SW480 (cell line): ENCODE measurements around the gene ITGAE.
"Not testable (repeated sequence)": the region's sequence is repeated elsewhere in the genome, so short reads cannot be mapped to it uniquely, and the experiment has no call there.

Experiments used
- DNase-seq: peaks from one replicate; pipeline ENCODE4 v3.0.0-alpha.2; 2016; ENCODE audit warnings: low spot score

ITGAE gene

GRCh38 chr17:3761036-3761917, 39.7 kb downstream of the ITGAE start:
- DNase-seq = no peak

DNA sequence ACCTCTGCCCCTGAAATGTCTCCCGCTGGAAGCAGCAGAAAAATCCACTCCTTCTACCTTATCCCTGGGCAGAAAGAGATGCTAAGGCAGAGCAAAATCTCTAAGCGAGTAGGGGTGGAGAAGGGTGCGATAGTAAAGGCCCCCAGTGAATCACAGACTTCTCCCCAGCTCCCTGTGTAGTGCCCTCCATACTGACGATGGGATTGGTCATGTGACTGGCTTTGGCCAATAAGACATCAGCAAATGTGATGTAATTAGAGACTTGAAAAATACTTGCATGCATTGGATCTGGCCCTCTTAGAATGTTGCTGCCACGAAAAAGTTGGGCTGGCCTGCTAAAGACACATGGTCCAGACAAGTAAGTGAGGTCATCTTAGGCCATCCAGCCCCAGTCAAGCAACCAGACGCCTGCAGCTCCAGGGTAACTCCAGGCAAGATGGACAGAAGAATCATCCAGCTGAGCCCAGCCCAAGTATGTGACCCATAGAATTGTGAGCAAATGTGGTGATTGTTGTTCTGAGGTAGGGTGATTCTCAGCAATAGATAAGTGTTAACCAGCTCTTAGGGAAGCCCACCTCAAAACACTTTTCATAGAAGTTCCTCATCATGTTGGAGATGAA, 41.3 kb downstream of the ITGAE start:
- no peak for DNase-seq

- peak; percentile 25 for DNase-seq
These were observed 45.5 kb downstream of the ITGAE start for GRCh38 chr17:3755335-3756030.

GRCh38 chr17:3754458-3755334, 46.3 kb downstream of the ITGAE start:
- DNase-seq = peak; percentile 97

GRCh38 chr17:3754066-3754457, 46.9 kb downstream of the ITGAE start:
- no peak for DNase-seq

GRCh38 chr17:3753624-3754023, 47.4 kb downstream of the ITGAE start:
- no peak for DNase-seq

- DNase-seq = no peak
These were observed 49.2 kb downstream of the ITGAE start for GRCh38 chr17:3751836-3752235.

DNA sequence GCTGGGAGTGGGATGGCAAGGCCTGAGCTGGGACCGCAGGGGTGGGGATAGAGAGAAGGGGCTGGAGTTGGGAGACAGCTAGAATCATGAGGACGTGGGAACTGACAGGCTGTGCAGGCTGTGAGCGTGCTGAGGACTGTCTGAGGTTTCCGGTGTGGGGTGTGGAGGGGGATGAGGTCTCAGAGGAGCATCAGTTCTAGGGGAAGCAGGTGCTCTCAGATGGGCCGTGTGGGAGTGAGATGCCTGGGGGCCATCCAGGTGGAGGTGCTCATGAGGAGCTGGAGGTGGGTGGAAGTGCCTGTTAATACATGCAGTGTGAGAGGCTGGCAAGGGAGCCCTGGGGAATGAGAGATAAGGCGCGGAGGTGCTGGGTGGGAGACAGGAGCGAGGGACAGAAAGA, 50.1 kb downstream of the ITGAE start:
- no peak for DNase-seq

GRCh38 chr17:3750296-3750695, 50.7 kb downstream of the ITGAE start:
- no peak for DNase-seq

GRCh38 chr17:3748576-3748975, 52.4 kb downstream of the ITGAE start:
- no peak for DNase-seq

- no peak for DNase-seq
These were observed 53.2 kb downstream of the ITGAE start for GRCh38 chr17:3747805-3748204.

- DNase-seq = no peak
These were observed 55.9 kb downstream of the ITGAE start for GRCh38 chr17:3745071-3745470.

DNA sequence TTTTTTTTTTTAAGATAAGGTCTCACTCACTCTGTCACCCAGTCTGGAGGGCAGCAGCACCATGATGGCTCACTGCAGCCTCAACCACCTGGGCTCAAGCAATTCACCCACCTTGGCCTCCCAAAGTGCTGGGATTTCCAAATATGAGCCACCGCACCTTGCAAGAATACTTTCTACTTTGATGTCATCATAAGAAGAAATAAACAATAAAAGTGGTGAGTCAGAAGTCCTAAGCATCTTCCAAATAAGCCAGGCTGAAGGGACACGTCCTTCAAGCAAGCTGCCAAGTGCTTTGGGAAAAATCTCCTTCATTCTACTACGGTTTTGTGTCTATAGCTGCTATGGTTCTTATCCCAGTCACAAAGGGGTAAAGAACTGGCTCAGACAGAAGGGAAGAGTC, 57.0 kb downstream of the ITGAE start:
- no peak for DNase-seq

DNA sequence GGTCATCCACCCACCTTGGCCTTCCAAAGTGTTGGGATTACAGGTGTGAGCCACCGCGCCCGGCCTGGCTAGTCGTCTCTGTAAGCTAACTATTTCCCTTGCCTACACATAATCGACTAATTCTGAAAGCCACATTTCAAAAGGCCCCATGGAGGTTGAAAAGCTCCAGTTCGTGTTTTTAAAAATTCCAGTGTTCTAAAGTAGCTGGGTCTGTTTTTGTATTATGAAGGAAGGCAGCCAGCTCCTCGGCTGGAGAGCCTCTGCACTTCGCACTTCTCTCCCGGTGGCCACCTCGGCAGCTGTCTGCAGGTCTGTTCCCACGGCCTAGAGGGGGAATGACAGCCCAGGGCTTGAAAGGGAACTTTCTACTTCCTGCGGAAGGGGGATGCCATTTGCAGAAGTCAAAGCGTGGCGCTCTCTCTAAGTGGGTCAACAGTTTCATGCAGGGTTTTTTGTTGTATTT, 60.3 kb downstream of the ITGAE start:
- no peak for DNase-seq

GRCh38 chr17:3739422-3740124, 61.4 kb downstream of the ITGAE start:
- no peak for DNase-seq

- DNase-seq = peak; percentile 83
These were observed 62.3 kb downstream of the ITGAE start for GRCh38 chr17:3738562-3739295.

DNA sequence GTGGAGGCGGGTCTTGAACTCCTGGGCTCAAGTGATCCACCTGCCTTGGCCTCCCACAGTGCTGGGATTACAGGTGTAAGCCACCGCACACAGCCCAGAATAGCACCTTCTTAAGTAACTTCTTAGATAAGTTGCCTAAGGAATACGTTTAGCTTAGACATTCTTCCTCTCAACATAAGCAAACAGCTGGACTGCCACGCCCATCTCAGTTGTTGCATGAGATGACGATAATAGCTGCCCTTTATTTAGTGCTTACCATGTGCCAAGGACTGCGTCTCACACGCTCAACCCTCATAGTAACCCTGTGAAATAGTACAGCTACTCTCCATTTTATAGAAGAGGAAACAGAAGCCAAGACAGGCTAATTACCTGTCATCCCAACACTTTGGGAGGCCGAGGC, 65.5 kb downstream of the ITGAE start:
- DNase-seq = no peak

DNA sequence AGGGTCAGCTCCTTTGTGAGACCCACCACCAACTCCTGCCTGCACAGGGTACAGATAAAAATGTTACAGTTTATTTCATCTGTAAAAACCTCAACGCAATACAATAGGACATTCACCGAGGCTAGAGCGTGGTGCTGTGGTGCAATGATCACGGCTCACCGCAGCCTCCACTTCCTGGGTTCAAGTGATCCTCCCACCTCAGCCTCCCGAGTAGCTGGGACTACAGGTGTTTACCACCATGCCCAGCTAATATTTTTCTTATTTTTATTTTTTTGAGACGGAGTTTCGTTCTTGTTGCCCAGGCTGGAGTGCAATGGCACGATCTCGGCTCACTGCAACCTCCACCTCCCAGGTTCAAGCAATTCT, 66.1 kb downstream of the ITGAE start:
- not testable (repeated sequence) for DNase-seq

- no peak for DNase-seq
These were observed 68.8 kb downstream of the ITGAE start for GRCh38 chr17:3732210-3732621.

- DNase-seq = no peak
These were observed 70.0 kb downstream of the ITGAE start for GRCh38 chr17:3730881-3731429.
